H1 (cell line): ENCODE results near the gene DYNC1I1.

ENCODE experiments used
- CEBPB ChIP-seq: IDR thresholded peaks from 2 replicates; pipeline ENCODE4 v1.6.1; 2012; ENCODE audit warnings: low read depth, low read length
- FOSL1 ChIP-seq: IDR thresholded peaks from 2 replicates; pipeline ENCODE4 v1.6.1; 2011; ENCODE audit warnings: mild to moderate bottlenecking, low read depth, low read length, moderate library complexity; ENCODE audit not compliant: insufficient read depth
- GABPA ChIP-seq: IDR thresholded peaks from 2 replicates; pipeline ENCODE4 v1.6.1; 2011; ENCODE audit warnings: mild to moderate bottlenecking, low read length, moderate library complexity, borderline replicate concordance; ENCODE audit not compliant: insufficient read depth
- JUN ChIP-seq: IDR thresholded peaks from 2 replicates; pipeline ENCODE4 v1.6.1; 2011; ENCODE audit warnings: low read depth, mild to moderate bottlenecking, improper control_type of control experiment, low read length
- MAX ChIP-seq: IDR thresholded peaks from 2 replicates; pipeline ENCODE4 v1.6.1; 2012; ENCODE audit warnings: inconsistent platforms
- NANOG ChIP-seq: IDR thresholded peaks from 2 replicates; pipeline ENCODE4 v1.6.1; 2011; ENCODE audit warnings: low read length, low read depth, mild to moderate bottlenecking, inconsistent platforms; ENCODE audit not compliant: insufficient read depth, poor library complexity, severe bottlenecking
- SRF ChIP-seq: IDR thresholded peaks from 2 replicates; pipeline ENCODE4 v1.6.1; 2011; ENCODE audit warnings: mild to moderate bottlenecking, low read depth, low read length, moderate library complexity
- TF ChIP-seq, protein P1 (sequence below), 3 experiments: IDR thresholded peaks; 1 replicate in 2 of 3; 2 replicates in 1 of 3; pipeline versions ENCODE4 v1.5.1 to v1.6.1; 2011; ENCODE audit warnings: low read length in 3 of 3, mild to moderate bottlenecking in 3 of 3, inconsistent platforms in 2 of 3, low read depth in 1 of 3, moderate library complexity in 1 of 3; ENCODE audit not compliant: insufficient read depth in 1 of 3; ENCODE audit errors: control extremely low read depth in 1 of 3

- TF ChIP-seq, protein P1, sequence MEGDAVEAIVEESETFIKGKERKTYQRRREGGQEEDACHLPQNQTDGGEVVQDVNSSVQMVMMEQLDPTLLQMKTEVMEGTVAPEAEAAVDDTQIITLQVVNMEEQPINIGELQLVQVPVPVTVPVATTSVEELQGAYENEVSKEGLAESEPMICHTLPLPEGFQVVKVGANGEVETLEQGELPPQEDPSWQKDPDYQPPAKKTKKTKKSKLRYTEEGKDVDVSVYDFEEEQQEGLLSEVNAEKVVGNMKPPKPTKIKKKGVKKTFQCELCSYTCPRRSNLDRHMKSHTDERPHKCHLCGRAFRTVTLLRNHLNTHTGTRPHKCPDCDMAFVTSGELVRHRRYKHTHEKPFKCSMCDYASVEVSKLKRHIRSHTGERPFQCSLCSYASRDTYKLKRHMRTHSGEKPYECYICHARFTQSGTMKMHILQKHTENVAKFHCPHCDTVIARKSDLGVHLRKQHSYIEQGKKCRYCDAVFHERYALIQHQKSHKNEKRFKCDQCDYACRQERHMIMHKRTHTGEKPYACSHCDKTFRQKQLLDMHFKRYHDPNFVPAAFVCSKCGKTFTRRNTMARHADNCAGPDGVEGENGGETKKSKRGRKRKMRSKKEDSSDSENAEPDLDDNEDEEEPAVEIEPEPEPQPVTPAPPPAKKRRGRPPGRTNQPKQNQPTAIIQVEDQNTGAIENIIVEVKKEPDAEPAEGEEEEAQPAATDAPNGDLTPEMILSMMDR (IDR thresholded peaks at IDR 0.05; ENCODE audit: control extremely low read depth in 1 of 3, insufficient read depth in 1 of 3, low read depth in 1 of 3, low read length in 3 of 3), result no peak
- TF ChIP-seq FOSL1, result no peak
- no peak for TF ChIP-seq JUN
- no peak for TF ChIP-seq MAX
- TF ChIP-seq GABPA, result no peak
- no peak for TF ChIP-seq CEBPB
- TF ChIP-seq SRF, result no peak
- no peak for TF ChIP-seq NANOG
These were observed 88.7 kb downstream of the DYNC1I1 start for GRCh38 chr7:95861041-95861440.
